DOHH2 (cell line): ENCODE results near the gene RALA.

Experiments
- H3F3A ChIP-seq: fragments of 200-600 bp; sonication (generic), shearing (Covaris generic); 2 replicates; pipeline ENCODE4 v1.6.0; 2016; ENCODE audit warnings: antibody characterized with exemption, mild to moderate bottlenecking; ENCODE audit not compliant: control insufficient read depth, insufficient read depth
- H3K27ac ChIP-seq: fragments of 200-600 bp; sonication (generic); 2 replicates; pipeline ENCODE4 v1.5.1; 2014; ENCODE audit warnings: low read depth, mild to moderate bottlenecking, low read length, moderate library complexity
- H3K27me3 ChIP-seq: fragments of 200-600 bp; sonication (generic); 2 replicates; pipeline ENCODE4 v1.6.1; 2014; ENCODE audit warnings: mild to moderate bottlenecking, low read length, mixed read lengths; ENCODE audit not compliant: control insufficient read depth
- H3K36me3 ChIP-seq: fragments of 200-600 bp; sonication (generic); 2 replicates; pipeline ENCODE4 v1.6.1; 2014; ENCODE audit warnings: mild to moderate bottlenecking, low read length, moderate library complexity, mixed read lengths; ENCODE audit not compliant: control insufficient read depth
- H3K4me1 ChIP-seq: fragments of 200-600 bp; sonication (generic); 2 replicates; pipeline ENCODE4 v1.6.1; 2014; ENCODE audit warnings: mild to moderate bottlenecking, low read length, mixed read lengths; ENCODE audit not compliant: control insufficient read depth
- H3K4me2 ChIP-seq: fragments of 200-600 bp; sonication (generic); 2 replicates; pipeline ENCODE4 v1.6.0; 2014; ENCODE audit warnings: mild to moderate bottlenecking, low read length, moderate library complexity
- H3K4me3 ChIP-seq: fragments of 200-600 bp; sonication (generic); 2 replicates; pipeline ENCODE4 v1.5.1; 2014; ENCODE audit warnings: mild to moderate bottlenecking, low read length, mixed read lengths
- H3K79me2 ChIP-seq: fragments of 200-600 bp; sonication (generic); 2 replicates; pipeline ENCODE4 v1.6.1; 2014; ENCODE audit warnings: mild to moderate bottlenecking, low read length, mixed read lengths; ENCODE audit not compliant: control insufficient read depth
- H3K9me2 ChIP-seq: fragments of 200-600 bp; sonication (generic); replicated peaks from 2 replicates; pipeline ENCODE4 v1.6.1; 2014; ENCODE audit warnings: mild to moderate bottlenecking, low read length, mixed read lengths; ENCODE audit not compliant: control insufficient read depth
- H3K9me3 ChIP-seq: fragments of 200-600 bp; sonication (generic); 2 replicates; pipeline ENCODE4 v1.6.1; 2014; ENCODE audit warnings: antibody characterized with exemption, low read length, mixed read lengths; ENCODE audit not compliant: control insufficient read depth, insufficient read depth
- H4K20me1 ChIP-seq: fragments of 200-600 bp; sonication (generic); 2 replicates; pipeline ENCODE4 v1.6.0; 2014; ENCODE audit warnings: low read depth, mild to moderate bottlenecking, antibody characterized with exemption, low read length, moderate library complexity; ENCODE audit not compliant: control insufficient read depth, insufficient read depth
- EZH2phosphoT487 ChIP-seq: fragments of 200-600 bp; sonication (generic); IDR thresholded peaks from 2 replicates; pipeline ENCODE4 v1.6.1; 2017; ENCODE audit warnings: borderline replicate concordance, mild to moderate bottlenecking, antibody characterized with exemption, low read length, moderate library complexity, mixed read lengths
- TF ChIP-seq, protein P1 (sequence below): fragments of 200-600 bp; sonication (generic); IDR thresholded peaks from one replicate; pipeline ENCODE4 v1.5.1; 2014; ENCODE audit warnings: antibody characterized with exemption, mild to moderate bottlenecking, low read depth, low read length; ENCODE audit not compliant: poor library complexity, severe bottlenecking

Gene RALA

DNA sequence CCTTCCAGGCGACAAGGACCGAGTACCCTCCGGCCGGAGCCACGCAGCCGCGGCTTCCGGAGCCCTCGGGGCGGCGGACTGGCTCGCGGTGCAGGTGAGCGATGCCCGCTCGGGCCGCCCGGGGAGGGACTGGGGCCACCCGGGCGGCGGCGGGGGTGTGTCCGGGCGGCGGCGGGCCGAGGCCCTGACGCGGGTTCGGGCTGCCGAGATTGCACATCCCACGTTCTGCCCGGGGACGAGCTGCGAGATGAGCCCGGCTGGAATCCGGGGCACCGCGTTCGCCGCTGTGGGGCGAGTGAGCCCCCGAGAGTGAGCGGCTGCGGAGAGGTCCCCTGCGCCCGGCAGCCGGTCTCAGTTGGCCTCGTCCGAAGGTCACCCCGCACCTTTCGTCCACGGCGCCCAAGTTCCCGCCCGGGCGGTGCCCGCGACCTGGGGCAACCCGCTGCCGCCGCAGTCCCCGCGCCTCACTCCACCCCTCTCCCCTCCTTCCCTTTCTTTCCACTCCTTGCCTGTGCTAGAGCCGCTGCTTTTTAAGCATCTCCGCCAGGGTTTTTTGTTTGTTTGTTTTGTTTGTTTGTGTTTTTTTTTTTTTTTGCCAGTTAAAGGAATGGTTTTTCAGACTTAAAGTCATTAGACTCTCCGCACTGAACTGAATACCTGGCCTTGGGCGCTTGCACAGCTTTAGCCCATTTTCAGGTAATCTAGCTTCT is 515 bp downstream of the RALA start:
- no peaks in the 10 kb centered on the region for H3K27me3 ChIP-seq
- H3K9me2 ChIP-seq, result no peaks in the 10 kb centered on the region
- H3K4me1 ChIP-seq, result peaks cover 47% of the 10 kb centered on the region
- H3F3A ChIP-seq, result peaks cover 13% of the 10 kb centered on the region
- H3K9me3 ChIP-seq, result no peaks in the 10 kb centered on the region
- peaks cover 71% of the 10 kb centered on the region for H3K79me2 ChIP-seq
- H3K4me2 ChIP-seq, result peak overlapping the region; percentile 92
- H3K36me3 ChIP-seq, result peaks cover 7% of the 10 kb centered on the region
- H3K4me3 ChIP-seq, result peak overlapping the region; percentile 73
- TF ChIP-seq, protein P1, sequence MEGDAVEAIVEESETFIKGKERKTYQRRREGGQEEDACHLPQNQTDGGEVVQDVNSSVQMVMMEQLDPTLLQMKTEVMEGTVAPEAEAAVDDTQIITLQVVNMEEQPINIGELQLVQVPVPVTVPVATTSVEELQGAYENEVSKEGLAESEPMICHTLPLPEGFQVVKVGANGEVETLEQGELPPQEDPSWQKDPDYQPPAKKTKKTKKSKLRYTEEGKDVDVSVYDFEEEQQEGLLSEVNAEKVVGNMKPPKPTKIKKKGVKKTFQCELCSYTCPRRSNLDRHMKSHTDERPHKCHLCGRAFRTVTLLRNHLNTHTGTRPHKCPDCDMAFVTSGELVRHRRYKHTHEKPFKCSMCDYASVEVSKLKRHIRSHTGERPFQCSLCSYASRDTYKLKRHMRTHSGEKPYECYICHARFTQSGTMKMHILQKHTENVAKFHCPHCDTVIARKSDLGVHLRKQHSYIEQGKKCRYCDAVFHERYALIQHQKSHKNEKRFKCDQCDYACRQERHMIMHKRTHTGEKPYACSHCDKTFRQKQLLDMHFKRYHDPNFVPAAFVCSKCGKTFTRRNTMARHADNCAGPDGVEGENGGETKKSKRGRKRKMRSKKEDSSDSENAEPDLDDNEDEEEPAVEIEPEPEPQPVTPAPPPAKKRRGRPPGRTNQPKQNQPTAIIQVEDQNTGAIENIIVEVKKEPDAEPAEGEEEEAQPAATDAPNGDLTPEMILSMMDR, result no peak
- no peak for TF ChIP-seq EZH2phosphoT487
- H4K20me1 ChIP-seq, result peaks cover 18% of the 10 kb centered on the region
- H3K27ac ChIP-seq, result peak overlapping the region; percentile 49

DNA sequence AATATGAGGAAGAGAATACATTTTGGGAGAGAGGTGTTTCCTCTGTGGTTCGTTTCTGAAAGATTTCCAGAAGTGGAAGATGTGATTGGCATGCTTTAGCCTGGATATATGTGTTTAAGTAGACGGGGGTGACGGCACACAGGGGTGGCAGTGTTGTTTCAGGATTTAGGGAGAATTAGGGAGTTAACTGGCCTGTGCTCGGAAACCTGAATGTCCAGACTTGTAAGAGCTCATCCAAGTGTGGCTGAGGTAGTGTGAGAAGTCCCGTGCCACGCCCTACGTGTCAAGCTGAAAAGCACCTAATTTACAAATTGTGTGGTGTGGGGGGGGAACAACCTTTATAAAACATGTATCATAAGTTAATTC is 1.1 kb downstream of the RALA start:
- Histone ChIP-seq H3K4me1 (peaks cover 49% of the 10 kb centered on the region), H3K4me3 (peak overlapping the region; percentile 73), H3K27me3 (no peaks in the 10 kb centered on the region)

DNA sequence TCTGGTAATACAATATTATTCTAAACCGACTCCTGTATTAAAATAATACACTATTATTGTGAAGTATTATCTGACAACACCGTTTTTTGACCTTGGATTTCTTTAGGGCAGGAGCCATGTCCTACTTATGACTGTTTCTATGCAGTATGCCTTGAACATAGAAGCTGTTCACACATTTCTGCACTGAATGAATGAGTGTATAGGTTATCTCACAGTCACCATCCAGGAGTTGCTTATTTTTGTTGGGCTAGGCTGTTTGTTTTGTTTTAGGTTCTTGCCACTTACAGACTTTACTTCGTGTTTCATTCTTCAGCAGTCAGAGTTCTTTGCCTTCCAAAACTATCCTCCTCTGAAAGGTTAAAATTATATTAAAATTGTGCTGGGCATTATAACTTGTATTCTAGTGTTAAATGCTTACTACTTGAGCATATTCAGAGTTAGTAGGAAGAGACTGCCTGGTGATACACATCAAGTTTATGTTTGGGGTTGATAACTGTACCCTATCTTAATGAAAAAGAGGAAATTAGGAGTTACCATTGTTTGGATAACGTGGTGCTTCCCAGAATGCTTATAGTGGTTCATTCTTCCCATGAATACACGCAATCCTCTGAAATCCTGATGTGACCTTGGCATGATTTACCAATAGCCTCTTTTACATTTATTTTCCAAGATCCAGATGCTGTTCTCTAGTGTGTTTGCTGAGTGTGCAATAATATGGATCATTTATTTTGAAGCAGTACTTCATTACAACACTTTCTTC is 1.7 kb downstream of the RALA start:
- Histone ChIP-seq H3K4me2 (peak overlapping the region; percentile 92), H3K9me2 (no peaks in the 10 kb centered on the region), H3F3A (peaks cover 13% of the 10 kb centered on the region), H3K4me1 (peaks cover 49% of the 10 kb centered on the region), H3K27ac (no peak overlapping the region), H3K79me2 (peaks cover 80% of the 10 kb centered on the region), H3K27me3 (no peaks in the 10 kb centered on the region), H3K36me3 (peaks cover 10% of the 10 kb centered on the region), H3K4me3 (peak overlapping the region; percentile 73), H3K9me3 (no peaks in the 10 kb centered on the region), H4K20me1 (peaks cover 18% of the 10 kb centered on the region)
- no peak for TF ChIP-seq EZH2phosphoT487
- TF ChIP-seq, protein P1, result no peak

More for the DNA sequence above, 1.1 kb downstream of the RALA start:
- Histone ChIP-seq H3K27ac (no peak overlapping the region), H3F3A (peaks cover 13% of the 10 kb centered on the region), H3K79me2 (peaks cover 76% of the 10 kb centered on the region), H3K9me2 (no peaks in the 10 kb centered on the region), H3K36me3 (peaks cover 7% of the 10 kb centered on the region), H3K4me2 (peak overlapping the region; percentile 92), H4K20me1 (peaks cover 18% of the 10 kb centered on the region), H3K9me3 (no peaks in the 10 kb centered on the region)
- no peak for TF ChIP-seq EZH2phosphoT487
- TF ChIP-seq, protein P1, result no peak
